Head of caudate nucleus (tissue), 42 donors: ENCODE results near the gene MCM6.
"Not testable (repeated sequence)": the region's sequence is repeated elsewhere in the genome, so short reads cannot be mapped to it uniquely, and the experiment has no call there.

Source experiments
- DNase-seq, 42 donors: peaks; one replicate each; pipeline versions ENCODE4 v3.0.0 to v3.0.0-alpha.2; 2020 to 2021; ENCODE audit warnings: mixed read lengths in 7 of 42
- intact Hi-C: fragments of 100-400 bp; cut with DNase I; formaldehyde crosslinking; loops from one replicate; pipeline ENCODE4 v1.15.0; 2022

Gene MCM6

DNA sequence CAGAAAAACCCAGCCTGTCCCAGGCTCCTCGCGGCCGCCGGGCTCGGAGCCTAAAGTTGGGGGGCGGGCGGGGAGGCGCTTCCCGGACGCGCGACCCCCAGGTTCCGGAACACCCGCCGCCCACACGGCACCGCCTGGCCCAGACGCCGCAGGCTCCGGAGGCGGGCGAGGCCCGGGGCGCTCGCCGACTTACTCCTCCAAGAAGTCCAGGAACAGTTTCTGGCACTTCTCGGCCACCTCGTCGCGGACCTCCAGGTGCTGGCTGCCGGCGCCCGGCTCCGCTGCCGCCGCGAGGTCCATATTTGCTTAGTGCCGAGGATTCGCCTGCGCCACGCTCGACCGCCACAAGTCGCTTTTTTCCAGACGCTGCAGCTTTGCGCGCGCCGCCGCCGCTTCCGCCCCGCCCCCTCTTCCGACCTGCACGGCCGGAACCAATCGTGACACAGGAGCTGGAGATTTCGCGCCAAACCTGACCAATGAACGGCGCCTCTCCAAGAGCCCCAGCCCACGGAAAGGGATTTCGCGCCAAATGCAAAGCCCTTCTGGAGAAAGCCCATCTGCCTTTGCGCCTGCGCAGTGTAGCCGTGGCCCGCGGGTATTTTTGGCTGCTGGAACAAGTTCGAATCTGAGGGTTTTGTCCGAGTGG is at the start of gene MCM6:
Gene MCM6, minus strand, starts transcription at position 378 of the 646 bp plus-strand sequence. Its CDS starts 78 bp downstream, at position 300.
- DNase-seq: peak; percentile 89 to 98 (median 95)
- intact Hi-C loops: no loop called here

DNA sequence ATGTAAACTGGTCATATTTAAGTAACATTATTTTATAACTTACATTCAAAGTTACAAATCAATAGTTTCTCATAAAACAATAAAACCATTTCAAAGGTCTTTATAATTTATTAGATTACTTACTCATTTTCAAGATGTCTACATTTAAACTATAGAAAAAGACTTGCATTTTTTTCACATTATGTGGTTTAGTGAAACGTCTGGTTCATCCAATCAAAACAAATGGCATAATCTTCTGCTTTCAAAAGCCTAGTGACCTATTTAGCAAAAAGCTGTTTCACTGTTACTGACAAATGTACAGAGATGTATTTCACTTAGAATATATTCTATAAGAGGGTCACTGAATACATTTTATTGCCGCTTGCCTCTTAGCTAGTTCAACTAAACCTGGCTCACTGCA is 49.3 kb upstream of the MCM6 start:
- intact Hi-C loops: no loop called here
- DNase-seq: no peak

DNA sequence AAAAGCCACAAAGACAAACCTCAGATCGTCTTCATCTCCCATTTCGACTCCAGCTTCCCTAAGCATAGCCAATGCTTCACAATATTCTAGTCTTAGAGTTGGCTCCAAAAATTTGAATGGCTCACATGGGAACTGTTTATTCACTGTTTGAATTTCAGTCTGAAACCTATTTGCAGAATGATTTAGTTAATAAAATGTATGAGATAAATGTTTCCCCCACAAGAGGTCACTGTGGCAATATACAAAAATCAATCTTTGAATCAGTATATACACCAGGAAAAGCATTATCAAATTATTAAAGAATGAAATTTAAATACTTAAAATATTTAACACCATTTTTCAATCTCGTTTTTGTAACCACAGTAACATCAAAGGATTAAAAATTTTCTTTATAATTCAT is 40.0 kb upstream of the MCM6 start:
- peak in 3 of 42 donors; percentile 6 to 41 (median 16) for DNase-seq
- intact Hi-C loops: loop anchor here (10.0 kb wide), 1 partner anchor 209 kb away; no protein-coding TSS in a partner anchor

DNA sequence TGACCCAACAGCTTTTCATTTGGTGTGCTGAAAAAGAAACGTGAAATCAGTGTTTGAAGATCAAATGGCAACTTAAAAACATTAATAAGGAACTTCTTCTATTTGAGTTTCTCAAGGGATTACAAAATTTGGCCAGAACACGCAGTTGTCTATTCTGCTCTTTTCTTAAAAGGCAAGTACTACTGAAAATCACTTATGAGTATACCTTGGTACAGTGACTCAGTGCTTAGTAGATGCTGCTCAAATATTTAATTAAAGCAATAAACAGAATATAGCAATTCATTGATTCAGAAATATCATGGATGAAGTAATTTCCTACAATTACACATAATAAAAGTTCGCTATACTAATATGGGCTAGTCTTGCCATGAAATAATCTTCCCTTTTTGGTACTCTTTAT is 38.2 kb upstream of the MCM6 start:
- no peak for DNase-seq
- intact Hi-C loops: loop anchor here (2.0 to 10.0 kb wide), 2 partner anchors 210 to 470 kb away; no protein-coding TSS in a partner anchor

DNA sequence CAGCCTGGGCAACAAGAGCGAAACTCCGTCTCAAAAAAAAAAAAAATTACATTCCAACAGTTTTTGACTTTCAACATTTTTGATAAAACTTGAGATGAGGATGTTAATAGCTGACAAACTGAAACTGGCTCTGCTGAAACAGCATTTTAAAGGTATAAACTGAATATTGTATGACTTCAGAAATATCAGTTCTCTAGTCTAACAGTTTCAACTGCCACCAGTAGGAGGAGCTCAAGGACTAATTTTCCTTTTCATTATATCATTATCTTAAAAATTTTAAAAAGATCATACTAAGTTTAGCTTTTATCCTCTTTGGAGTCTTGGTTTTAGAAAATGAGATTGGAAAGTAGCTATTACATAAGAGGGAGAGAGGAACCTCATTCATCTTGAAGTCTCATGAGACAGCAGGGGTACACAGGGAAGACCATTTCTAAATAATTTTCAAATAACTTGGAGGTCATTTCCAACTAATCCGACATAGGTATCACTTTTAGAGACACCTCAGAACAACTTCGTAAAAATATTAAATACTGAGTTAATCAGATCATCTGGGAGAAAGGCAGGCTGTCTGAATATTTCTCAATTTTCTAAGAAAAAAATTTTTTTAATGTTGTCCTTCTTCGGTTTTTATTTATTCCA is 37.6 kb upstream of the MCM6 start:
- intact Hi-C loops: loop anchor here (2.0 to 10.0 kb wide), 2 partner anchors 211 to 471 kb away; no protein-coding TSS in a partner anchor
- peak in 15 of 42 donors; percentile 18 to 77 (median 34) for DNase-seq

DNA sequence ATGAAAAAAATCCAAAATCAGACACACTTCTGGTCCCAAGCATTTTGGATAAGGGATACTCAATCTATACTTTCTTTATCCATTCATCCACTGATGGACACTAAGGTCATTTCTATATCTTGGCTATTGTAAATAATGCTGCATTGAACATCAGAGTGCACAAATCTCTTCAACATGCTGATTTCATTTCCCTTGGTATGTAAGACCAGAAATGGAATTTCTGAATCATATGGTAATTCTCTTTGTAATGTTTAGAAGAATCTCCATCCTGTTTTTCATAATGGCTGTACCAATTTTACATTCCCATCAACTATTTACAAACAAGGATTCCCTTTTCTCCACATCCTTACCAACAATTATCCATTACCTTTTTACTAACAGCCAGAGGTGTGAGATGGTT is 33.7 kb upstream of the MCM6 start:
- no peak for DNase-seq
- intact Hi-C loops: loop anchor here (10.0 kb wide), 1 partner anchor 215 kb away; no protein-coding TSS in a partner anchor

DNA sequence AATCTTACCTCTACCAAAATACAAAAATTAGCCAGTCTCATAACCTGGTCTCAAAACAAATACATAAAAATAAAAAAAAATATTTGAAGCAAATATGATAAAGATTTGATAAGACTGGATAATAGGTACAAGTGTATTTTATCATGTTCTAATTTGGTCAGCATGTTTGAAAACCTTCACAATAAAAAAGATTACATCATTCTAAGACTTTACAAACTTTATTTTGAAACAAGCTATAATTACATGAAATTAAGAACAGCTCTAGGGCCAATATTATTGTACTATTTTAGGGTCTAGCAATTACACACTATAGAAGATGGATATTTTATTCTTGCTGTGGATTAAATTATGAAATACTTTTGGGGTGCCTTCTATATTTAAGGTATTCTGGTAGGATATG is 29.4 kb upstream of the MCM6 start:
- DNase-seq: no peak
- intact Hi-C loops: no loop called here

DNA sequence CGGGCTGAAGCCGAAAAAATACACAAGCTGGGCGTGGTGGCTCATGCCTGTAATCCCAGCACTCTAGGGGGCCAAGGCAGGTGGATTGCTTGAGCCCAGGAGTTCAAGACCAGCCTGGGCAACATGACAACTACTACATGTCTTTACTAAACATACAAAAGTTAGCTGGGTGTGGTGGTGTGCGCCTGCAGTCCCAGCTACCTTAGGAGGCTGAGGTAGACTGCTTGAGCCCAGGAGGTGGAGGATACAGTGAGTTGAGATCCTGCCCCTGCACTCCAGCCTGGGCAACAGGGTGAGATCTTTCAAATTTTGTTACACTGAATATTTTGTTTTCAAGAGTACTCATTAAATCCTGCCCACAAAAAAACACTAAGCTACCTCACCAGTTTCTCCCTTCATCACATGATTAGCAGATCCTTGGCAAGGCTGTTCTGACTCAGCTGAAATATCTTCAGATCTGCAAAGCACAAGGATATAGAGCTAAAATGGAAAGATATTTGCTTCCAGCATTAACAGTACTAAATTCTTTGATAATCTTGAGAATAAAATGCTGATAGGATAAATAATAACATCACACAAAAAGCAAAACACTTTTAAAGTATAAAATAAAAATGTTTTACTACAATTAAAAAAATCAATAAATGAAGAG is 28.2 kb upstream of the MCM6 start:
- intact Hi-C loops: no loop called here
- no peak for DNase-seq

DNA sequence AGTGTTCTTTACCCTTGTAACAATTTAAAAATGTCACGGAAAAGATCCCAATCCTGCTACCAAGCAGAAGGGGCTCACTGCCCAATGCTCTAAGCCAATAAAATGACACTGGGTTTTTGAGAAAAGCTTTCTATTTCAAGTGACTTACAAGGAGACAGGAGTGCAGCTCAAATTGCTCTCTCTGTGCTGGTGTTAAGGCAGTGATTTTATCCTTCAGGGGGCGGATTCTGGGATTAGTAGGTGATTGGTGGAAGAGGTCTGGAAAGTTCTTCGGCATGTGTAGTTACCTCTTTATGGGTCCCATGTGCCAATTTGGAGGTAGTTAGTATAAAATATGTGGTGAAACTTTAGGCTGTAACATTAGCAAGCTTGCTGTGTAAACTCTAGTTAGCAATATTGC is 27.4 kb upstream of the MCM6 start:
- DNase-seq: no peak
- intact Hi-C loops: no loop called here

DNA sequence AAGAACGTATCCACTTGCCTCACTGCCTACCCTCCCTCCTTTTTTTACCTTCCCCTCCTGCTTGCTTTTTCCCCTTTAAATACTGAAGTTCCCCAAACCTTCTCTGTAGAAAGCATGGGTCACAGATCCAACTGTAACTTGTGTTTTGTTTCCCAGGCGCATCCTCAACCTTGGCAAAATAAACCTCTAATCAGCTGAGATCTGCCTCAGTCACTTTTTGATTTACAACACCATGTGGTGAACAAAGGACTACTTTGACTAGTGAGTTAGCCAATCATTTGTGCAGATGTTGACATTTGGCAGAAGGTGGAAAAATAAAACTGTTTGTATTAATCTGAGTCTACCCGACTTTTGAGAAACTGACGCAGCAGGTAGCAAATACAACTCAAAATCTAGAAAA is 23.3 kb upstream of the MCM6 start:
- intact Hi-C loops: no loop called here

DNA sequence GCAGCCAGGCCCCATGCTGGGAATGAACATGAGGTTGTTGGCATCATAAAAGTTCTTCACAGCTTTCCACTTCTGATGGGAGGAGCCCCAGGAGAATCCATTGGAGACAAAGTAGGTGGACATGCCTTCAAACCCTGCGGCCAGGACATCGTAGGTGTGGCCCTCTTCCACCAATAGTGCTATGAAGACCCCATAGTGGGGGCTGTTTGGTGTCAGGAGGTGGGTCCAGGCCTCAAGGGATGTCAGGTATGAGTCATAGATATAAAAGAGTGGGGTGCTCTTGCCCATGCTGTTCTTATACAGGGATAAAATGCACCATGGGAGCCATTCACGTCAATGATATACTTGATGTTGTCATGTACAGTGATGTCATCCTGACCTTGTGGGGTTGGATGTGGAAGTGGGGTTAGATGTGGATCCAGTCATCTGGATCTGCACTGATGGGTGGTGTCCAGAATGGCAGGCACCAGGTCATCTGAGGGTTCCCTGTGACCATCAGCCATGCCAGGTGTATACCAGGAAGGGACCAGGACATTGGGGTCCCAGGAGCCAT is 22.1 kb upstream of the MCM6 start:
- intact Hi-C loops: no loop called here
- no peak for DNase-seq

More for the DNA sequence above, 23.3 kb upstream of the MCM6 start:
- no peak for DNase-seq

DNA sequence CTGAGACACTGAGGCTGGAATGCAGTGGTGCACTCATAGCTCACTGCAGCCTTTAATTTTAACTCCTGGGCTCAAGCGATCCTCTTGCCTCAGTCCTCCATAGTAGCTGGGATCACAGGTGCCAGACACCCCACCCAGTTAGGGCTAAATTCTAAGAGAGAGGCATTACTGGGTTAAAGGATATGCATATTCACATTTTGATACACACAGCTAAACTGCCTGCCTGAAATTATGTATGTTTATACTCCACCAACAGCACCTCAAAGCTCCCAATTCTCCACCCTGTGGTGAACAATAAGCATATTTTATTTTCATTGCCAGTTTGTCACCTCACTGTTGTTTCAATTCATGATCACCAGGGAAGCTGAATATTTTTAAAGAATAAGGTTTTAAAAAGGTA is 18.7 kb upstream of the MCM6 start:
- DNase-seq: no peak
- intact Hi-C loops: no loop called here

DNA sequence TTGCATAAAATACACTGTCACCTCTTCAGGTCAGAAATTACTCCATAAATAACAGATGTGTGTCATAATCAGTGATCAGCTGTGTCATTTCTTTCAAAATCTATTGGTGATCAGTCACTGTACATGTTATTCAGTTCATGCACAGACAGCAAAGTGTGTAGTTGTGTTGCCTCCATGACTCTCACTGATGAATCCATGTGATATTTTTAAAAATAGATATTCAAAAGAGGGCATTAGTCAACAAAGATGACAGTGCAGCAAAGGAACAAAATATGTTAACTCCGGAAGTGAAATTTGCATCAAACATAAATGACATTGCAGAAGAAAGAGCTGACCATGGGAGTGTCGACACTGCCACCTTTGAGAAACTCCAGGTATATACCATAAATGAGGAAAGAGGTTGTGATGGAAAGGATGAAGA is 17.1 kb upstream of the MCM6 start:
- intact Hi-C loops: no loop called here
- DNase-seq: no peak

DNA sequence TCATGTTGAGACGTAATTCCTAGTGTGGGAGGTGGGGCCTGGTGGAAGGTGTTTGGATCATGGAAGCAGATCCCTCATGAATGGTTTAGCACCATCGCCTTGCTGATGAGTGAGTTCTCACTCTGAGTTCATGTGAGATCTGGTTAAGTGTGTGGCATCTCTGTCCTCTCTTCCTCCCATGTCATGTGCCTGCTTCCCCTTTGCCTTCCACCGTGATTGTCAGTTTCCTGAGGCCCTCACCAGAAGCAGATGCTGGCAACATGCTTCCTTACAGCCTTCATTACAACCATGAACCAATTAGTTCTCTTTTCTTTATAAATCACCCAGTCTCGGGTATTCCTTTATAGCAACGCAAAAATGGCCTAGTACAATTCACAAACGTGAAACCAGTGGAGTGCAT is 14.6 kb upstream of the MCM6 start:
- intact Hi-C loops: no loop called here
- DNase-seq: peak in 1 of 42 donors; percentile 31

DNA sequence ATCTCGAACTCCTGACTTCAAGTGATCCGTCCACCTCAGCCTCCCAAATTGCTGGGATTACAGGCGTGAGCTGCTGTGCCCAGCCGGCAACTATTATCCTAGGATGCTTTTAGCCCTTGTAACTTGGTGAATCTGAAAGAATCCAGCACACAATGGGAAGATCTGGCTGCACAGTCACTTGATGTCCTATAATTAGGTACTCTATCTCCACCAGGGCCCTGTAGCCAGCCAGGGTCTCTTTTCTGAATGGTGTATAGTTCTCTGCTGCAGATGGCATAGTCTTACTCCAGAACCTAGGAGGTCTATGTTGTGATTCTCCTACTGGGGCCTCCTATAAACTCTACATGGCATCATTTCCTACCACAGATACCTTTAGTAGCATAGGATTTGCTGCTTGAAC is 13.9 kb upstream of the MCM6 start:
- intact Hi-C loops: no loop called here
- DNase-seq: no peak

DNA sequence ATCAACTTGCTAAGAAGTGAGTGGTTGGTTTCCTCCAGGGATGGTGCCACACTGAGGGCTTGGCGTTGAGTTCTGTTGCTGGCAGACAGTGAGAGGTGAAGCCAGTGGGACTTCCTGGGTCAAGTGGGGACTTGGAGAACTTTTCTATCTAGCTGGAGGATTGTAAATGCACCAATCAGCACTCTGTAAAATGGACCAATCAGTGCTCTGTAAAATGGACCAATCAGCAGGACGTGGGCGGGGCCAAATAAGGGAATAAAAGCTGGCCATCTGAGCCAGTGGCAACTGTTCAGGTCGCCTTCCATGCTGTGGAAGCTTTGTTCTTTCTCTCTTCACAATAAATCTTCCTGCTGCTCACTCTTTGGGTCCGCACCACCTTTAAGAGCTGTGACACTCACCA is 12.3 kb upstream of the MCM6 start:
- intact Hi-C loops: not testable (repeated sequence)

DNA sequence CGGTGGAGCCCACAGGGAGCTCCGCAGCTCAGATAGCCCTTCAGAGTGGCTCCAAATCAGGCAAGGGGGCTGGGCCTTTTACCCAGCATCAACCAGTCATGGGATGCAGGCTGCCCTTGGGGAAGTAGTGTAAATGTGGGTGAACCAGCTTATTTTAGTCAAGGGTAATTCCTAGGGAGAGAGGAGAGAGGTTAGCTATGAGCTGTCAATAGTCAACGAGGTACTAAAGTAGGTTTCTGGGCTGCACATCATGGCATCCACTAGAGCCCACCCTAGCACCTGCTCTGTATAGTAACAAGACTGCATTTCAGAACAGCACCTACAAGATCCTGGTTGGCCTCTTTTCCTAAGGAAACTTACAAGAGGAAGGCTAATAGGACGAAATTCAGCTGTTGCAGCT is 9.5 kb upstream of the MCM6 start:
- no peak for DNase-seq
- intact Hi-C loops: no loop called here

More for the DNA sequence above, 12.3 kb upstream of the MCM6 start:
- DNase-seq: not testable (repeated sequence)

DNA sequence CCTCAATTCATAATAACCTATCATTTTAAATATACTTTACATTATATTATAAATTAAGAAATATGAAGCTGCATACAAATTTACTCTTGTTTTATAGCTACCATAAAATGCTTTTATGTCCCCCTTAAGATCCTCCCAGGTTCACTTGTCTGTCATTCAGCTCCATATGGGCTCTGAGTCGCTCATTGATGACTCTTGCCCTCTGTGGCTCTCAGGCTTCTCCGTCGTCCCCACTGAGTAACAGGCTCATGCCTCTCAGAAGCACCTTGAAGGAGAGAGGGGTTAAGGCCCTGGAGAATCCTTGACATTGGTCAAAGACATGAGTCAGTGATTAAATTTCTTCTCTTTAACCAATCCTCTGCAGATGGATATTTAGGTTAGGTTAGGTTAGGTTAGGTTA is 6.2 kb upstream of the MCM6 start:
- intact Hi-C loops: no loop called here
- no peak for DNase-seq

DNA sequence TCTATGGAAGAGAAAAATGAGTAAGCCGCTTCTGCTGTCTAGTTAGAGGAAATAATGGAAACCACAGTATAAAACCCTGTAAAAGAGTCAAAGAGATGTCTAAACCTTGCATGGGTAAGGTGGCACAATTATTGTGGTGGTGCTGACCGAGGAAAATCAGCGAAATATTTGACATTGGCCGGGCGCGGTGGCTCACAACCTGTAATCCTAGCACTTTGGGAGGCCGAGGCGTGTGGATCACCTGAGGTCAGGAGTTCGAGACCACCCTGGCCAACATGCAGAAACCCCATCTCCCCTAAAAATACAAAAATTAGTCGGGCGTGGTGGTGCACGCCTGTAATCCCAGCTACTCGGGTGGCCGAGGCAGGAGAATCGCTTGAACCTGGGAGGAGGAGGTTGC is 527 bp upstream of the MCM6 start:
- peak in 1 of 42 donors; percentile 47 for DNase-seq
- intact Hi-C loops: not testable (repeated sequence)

DNA sequence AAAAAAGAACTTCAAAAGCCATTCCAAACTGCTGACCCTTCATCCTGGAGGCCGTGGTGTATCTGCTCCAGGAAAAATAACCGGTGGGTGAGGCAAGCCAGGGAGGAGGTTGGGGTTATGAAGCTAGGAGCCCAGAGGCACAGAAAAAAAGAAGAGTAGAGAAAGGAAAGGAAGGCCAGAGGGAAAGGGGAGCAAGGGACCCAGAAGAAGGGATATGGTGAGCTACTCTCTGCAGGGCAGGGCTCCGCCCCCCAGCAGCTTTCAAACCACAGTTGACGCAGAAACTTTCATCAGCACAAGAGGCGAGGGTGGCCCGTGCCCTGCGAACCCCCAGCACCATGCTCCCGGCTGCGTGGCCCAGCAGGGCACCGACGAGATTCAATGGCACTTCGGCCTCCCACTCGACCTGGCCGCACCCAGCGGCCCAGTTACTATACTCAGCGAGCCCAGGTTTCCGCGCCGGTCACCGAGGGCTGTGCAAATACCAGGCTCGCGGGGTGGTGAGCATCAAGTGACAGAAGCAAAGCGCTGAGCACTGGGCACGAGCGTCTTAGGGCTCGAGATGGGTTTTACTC is 665 bp downstream of the MCM6 start:
- intact Hi-C loops: no loop called here
- peak in 39 of 42 donors; percentile 4 to 66 (median 30) for DNase-seq
